H7 (cell line): ENCODE measurements around the gene GPR176. TPM values are rescaled to one million over a fixed set of nuclear protein-coding genes. Genes with fewer than 3 reads are reported as not detected.

ENCODE experiments used
- DNase-seq: peaks from one replicate; pipeline ENCODE4 v3.0.0; 2012
- H3K27me3 ChIP-seq: 2 replicates; pipeline ENCODE4 v1.6.0; 2011; ENCODE audit warnings: mild to moderate bottlenecking, low read length; ENCODE audit not compliant: control insufficient read depth, insufficient read depth
- H3K36me3 ChIP-seq: replicated peaks from 2 replicates; pipeline ENCODE4 v1.5.1; 2011; ENCODE audit warnings: low read length; ENCODE audit not compliant: control insufficient read depth, insufficient read depth
- H3K4me3 ChIP-seq: 2 replicates; pipeline ENCODE4 v1.5.1; 2011; ENCODE audit warnings: low read depth, mild to moderate bottlenecking, control low read depth, low read length, moderate library complexity; ENCODE audit not compliant: insufficient read depth
- total RNA-seq: library from RNA; depleted of rRNA; stranded (reverse); fragments of >200 nt; shearing (Covaris generic); gene quantifications from 2 replicates; pipeline ENCODE4 v1.2.3, GENCODE V29; 2014; rRNA removed

Gene GPR176, protein sequence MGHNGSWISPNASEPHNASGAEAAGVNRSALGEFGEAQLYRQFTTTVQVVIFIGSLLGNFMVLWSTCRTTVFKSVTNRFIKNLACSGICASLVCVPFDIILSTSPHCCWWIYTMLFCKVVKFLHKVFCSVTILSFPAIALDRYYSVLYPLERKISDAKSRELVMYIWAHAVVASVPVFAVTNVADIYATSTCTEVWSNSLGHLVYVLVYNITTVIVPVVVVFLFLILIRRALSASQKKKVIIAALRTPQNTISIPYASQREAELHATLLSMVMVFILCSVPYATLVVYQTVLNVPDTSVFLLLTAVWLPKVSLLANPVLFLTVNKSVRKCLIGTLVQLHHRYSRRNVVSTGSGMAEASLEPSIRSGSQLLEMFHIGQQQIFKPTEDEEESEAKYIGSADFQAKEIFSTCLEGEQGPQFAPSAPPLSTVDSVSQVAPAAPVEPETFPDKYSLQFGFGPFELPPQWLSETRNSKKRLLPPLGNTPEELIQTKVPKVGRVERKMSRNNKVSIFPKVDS
- 30.1 and 43.6 TPM in 2 replicates for total RNA-seq

GRCh38 chr15:39919748-39920509 is at the start of gene GPR176:
Gene GPR176, minus strand, starts transcription at chr15:39920266. Its CDS starts 240 bp downstream, at chr15:39920026.
- peak; percentile 83 for DNase-seq

GRCh38 chr15:39969002-39969394 is 48.9 kb upstream of the GPR176 start:
- Histone ChIP-seq H3K36me3 (peaks cover 18% of the 10 kb centered on the region), H3K4me3 (no peak overlapping the region), H3K27me3 (no peaks in the 10 kb centered on the region)
- DNase-seq: no peak

More at GRCh38 chr15:39919748-39920509, at the start of gene GPR176:
- Histone ChIP-seq H3K36me3 (peaks cover 1% of the 10 kb centered on the region; the same call in 1 of the 2 replicates), H3K4me3 (peak within 1 kb of the TSS; percentile 85), H3K27me3 (peaks cover 13% of the 10 kb centered on the region; the same call in 1 of the 2 replicates)

DNA sequence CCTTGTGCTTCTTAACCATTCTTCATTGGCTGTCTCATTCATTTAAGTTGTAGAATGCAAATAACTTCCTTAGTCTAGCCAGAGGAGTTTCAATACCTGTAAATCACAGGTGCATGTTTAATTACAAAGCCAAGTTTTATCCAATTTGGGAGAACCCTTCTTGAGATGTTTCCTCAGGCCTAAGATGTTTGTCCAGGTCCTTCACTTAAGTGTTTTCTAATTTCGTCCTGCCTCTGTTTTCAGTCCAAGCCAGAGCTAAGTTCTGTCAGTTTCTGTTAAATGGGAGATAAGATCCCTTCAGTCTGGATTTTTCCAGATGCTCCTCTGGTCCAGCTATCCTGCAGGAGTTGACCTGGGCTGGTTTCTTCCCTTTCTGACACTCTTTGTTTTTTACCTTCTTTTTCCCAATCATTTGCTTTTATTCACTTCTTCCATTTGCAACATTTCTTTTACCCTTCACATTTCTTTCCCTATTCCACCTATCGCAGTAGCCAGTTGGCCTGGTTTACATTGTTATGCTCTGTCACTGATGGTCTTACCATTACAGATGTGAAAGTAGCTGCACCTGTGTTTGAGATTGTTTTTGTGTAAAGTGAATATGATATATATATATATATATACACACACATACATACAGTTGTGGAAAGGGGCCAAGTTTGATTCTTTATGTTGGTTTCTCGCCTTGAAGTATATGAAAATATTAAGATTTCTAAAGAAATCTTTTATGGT is 48.4 kb upstream of the GPR176 start:
- Histone ChIP-seq H3K4me3 (no peak overlapping the region), H3K27me3 (no peaks in the 10 kb centered on the region), H3K36me3 (peaks cover 13% of the 10 kb centered on the region)
- no peak for DNase-seq

GRCh38 chr15:39966521-39966920 is 46.5 kb upstream of the GPR176 start:
- DNase-seq: no peak
- H3K27me3 ChIP-seq: no peaks in the 10 kb centered on the region
- no peak overlapping the region for H3K4me3 ChIP-seq
- H3K36me3 ChIP-seq: peaks cover 13% of the 10 kb centered on the region

- H3K36me3 ChIP-seq: peaks cover 12% of the 10 kb centered on the region
- no peaks in the 10 kb centered on the region for H3K27me3 ChIP-seq
- no peak for DNase-seq
- H3K4me3 ChIP-seq: no peak overlapping the region
Observed at GRCh38 chr15:39963786-39964185, 43.7 kb upstream of the GPR176 start.

GRCh38 chr15:39961051-39961450 is 41.0 kb upstream of the GPR176 start:
- DNase-seq: no peak
- peaks cover 18% of the 10 kb centered on the region for H3K36me3 ChIP-seq
- no peaks in the 10 kb centered on the region for H3K27me3 ChIP-seq
- no peak overlapping the region for H3K4me3 ChIP-seq

GRCh38 chr15:39960411-39960810 is 40.3 kb upstream of the GPR176 start:
- Histone ChIP-seq H3K36me3 (peaks cover 14% of the 10 kb centered on the region), H3K27me3 (no peaks in the 10 kb centered on the region), H3K4me3 (no peak overlapping the region)
- no peak for DNase-seq

- peaks cover 20% of the 10 kb centered on the region for H3K36me3 ChIP-seq
- H3K4me3 ChIP-seq: no peak overlapping the region
- H3K27me3 ChIP-seq: no peaks in the 10 kb centered on the region
- no peak for DNase-seq
Observed at GRCh38 chr15:39959411-39959810, 39.3 kb upstream of the GPR176 start.

GRCh38 chr15:39957481-39957880 is 37.4 kb upstream of the GPR176 start:
- no peak overlapping the region for H3K4me3 ChIP-seq
- no peak for DNase-seq
- no peaks in the 10 kb centered on the region for H3K27me3 ChIP-seq
- H3K36me3 ChIP-seq: peaks cover 28% of the 10 kb centered on the region

DNA sequence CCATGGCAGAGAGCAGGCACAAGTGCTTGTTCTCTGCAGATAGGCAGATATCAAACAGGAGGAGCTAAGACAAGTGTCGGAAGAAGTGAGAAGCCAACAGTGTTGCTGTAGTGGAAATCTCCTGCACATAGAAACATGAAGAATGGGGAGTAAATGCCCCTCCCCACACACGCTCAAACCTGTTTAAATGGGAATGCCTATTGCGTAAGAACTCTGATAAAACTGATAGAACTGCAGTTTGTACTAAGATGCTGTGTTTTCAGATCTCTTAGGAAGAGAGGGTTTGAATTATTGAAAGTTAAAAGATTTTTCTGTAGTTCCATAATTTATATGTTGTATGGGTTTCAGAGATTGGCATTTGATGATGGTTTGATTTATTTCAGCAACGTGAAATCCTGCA is 33.5 kb upstream of the GPR176 start:
- no peak for DNase-seq
- Histone ChIP-seq H3K4me3 (no peak overlapping the region), H3K36me3 (peaks cover 37% of the 10 kb centered on the region), H3K27me3 (no peaks in the 10 kb centered on the region)

DNA sequence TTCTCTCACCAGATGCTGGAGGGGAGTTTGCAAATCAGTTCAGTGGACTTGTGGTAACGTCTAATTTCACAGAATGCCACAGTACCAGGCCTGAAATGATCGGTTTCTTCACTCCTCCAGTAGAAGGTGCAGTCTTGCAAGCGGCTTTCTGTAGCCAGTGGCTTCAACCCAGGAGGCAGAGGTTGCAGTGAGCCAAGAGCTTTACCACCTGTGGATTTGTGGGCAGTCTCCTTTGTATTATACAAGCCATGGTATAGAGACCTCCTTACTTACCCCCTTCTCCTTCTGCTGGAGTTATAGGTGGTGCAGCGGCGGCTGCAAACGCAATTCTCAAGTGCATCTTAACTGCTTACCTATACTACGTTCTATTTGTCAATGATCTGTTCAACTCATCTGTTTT is 31.5 kb upstream of the GPR176 start:
- Histone ChIP-seq H3K27me3 (no peaks in the 10 kb centered on the region), H3K36me3 (peaks cover 34% of the 10 kb centered on the region), H3K4me3 (no peak overlapping the region)
- DNase-seq: no peak

- H3K4me3 ChIP-seq: no peak overlapping the region
- DNase-seq: no peak
- no peaks in the 10 kb centered on the region for H3K27me3 ChIP-seq
- H3K36me3 ChIP-seq: peaks cover 45% of the 10 kb centered on the region
Observed at GRCh38 chr15:39948817-39949216, 28.8 kb upstream of the GPR176 start.

DNA sequence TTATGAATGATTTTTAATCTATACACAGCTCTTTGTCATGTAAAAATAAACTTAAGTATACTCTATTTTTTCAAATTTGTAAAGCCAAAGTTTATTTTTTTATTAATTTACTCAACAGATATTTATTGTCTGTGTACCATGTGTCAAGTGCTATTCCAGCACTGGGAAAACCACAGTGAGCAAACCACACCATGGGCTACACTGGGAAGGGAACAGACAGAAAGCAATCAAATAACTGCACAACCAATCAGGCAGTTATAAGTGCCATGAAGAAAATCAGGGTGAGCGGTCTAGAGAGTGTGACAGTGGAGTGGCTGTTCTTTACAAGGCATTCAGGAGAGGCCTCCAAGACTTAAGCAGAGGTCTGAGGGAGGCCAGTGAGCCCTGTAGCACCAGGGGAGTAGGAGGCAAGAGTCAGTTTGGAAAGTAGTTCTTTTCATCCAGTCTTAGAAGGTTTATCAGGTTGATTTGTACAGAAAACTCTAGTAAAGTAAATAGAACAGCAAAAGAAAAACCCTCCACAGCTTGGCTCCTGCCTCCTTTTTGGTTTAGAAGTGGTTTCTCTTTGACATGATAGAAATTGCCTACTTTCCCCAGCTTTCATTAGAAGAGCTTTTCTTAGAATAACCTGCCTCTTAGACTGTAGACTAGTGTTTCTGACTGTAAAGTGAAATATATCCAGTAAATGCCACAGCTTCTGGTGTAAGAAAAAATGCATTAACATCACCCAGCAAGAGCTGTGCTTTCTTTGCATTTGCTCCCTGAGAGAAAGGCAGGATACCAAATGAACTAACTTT is 27.5 kb upstream of the GPR176 start:
- no peak for DNase-seq
- H3K36me3 ChIP-seq: peaks cover 45% of the 10 kb centered on the region
- H3K27me3 ChIP-seq: no peaks in the 10 kb centered on the region
- no peak overlapping the region for H3K4me3 ChIP-seq

GRCh38 chr15:39946862-39947261 is 26.8 kb upstream of the GPR176 start:
- H3K4me3 ChIP-seq: no peak overlapping the region
- H3K36me3 ChIP-seq: peaks cover 46% of the 10 kb centered on the region
- no peaks in the 10 kb centered on the region for H3K27me3 ChIP-seq
- no peak for DNase-seq
